Epithelial cell of proximal tubule (primary cell): ENCODE data around the gene TSEN34. TPM values are rescaled to one million over a fixed set of nuclear protein-coding genes. Genes with fewer than 3 reads are reported as not detected.
"Not testable (repeated sequence)": the region's sequence is repeated elsewhere in the genome, so short reads cannot be mapped to it uniquely, and the experiment has no call there.

Experiments used
- DNase-seq: peaks from one replicate; pipeline ENCODE4 v3.0.0-alpha.2; 2011; ENCODE audit warnings: low read depth
- H3K4me3 ChIP-seq: 2 replicates; pipeline ENCODE4 v1.5.1; 2011; ENCODE audit warnings: low read depth, mild to moderate bottlenecking, low read length
- total RNA-seq: library from RNA; depleted of rRNA; stranded (reverse); fragments of >200 nt; gene quantifications from 2 replicates; pipeline ENCODE4 v1.2.3, GENCODE V29; 2015
- TF ChIP-seq, protein P1 (sequence below): conservative IDR thresholded peaks from 2 replicates; pipeline ENCODE4 v1.5.1; 2012; ENCODE audit warnings: low read depth, mild to moderate bottlenecking, low read length

TSEN34 gene
- total RNA-seq, 1 donor from 2014 or later: 174 TPM

DNA sequence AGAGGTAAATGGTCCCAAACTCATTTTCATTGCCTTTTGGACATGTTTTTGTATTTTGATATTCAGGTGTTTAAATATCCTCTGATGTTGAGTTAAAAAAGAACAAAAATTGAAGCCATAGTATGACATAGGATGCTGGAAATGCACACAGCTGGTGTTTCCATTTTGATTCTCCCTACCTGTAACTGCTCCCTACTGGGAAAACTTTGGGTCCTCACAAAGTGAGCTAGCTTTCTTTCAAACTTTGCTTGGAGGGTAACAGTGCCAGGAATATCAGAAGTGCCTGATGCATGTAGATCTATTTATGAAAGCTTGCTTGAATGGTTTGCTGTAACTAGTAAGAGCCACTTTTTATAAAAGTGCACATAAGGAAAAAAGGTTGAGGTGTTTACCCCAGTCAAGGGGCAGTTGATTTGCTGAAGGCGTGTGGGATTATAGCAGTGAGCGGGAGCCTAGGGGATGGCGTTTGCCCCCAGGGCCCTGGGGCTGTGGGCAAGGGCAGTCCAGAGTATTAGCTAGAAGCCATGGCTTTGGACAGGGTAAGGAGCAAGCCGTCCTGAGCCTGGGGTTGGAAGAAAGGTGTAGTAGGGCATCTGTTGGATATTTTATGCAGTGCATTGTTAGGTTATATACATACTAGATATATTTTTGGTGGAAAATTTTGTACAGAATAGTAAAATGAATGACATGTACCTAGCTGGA is 13.8 kb downstream of the TSEN34 start:
- DNase-seq: no peak
- TF ChIP-seq, protein P1, sequence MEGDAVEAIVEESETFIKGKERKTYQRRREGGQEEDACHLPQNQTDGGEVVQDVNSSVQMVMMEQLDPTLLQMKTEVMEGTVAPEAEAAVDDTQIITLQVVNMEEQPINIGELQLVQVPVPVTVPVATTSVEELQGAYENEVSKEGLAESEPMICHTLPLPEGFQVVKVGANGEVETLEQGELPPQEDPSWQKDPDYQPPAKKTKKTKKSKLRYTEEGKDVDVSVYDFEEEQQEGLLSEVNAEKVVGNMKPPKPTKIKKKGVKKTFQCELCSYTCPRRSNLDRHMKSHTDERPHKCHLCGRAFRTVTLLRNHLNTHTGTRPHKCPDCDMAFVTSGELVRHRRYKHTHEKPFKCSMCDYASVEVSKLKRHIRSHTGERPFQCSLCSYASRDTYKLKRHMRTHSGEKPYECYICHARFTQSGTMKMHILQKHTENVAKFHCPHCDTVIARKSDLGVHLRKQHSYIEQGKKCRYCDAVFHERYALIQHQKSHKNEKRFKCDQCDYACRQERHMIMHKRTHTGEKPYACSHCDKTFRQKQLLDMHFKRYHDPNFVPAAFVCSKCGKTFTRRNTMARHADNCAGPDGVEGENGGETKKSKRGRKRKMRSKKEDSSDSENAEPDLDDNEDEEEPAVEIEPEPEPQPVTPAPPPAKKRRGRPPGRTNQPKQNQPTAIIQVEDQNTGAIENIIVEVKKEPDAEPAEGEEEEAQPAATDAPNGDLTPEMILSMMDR: no peak
- no peak overlapping the region for H3K4me3 ChIP-seq

DNA sequence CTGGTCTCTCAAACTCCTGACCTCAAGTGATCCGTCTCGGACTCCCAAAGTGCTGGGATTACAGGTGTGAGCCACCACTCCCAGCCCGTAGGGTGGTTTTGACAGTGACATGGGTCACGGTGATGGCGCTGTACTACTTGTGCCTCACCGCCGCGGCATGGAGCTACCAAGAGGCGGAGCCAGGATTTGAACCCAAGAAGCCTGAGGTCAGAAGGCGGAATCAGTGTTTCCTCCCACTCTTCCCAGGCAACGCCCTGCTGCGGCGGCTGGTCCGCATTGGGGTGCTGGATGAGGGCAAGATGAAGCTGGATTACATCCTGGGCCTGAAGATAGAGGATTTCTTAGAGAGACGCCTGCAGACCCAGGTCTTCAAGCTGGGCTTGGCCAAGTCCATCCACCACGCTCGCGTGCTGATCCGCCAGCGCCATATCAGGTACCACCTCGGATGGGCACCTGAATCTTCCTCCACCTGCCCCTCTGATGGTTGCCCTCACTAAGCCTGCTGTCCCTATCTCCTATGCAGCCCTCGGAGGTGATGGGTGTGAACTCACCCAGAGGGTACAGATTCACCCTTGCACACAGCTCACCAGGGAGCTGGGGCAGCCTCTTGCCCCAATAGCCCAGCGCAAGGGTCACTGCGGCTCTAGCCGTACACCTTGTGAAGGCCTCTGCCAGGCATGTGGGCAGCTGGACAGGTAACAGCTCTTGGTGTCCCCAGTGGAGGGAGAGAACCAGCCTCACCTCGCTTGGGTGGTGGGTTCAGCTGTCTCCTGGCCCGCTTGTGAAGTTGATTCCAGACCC is 15.1 kb downstream of the TSEN34 start:
- DNase-seq: no peak
- TF ChIP-seq, protein P1: no peak
- H3K4me3 ChIP-seq: no peak overlapping the region

DNA sequence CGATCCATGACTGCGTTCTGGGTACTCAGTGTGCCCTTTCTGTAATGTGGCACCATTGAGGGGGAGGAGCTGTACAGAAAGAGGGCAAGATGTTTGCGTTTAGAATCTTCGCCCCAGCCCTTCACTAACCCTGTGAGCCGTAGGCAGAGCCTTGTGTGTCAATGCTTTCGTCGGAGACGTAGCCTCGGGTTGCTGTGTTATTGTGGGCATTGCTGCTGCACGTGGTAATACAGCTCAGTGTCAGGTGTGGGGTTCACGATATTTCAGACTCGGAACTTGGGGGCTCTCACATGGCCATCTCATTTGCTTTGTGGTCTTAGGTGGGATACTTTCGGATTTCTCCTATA is 15.7 kb downstream of the TSEN34 start:
- no peak overlapping the region for H3K4me3 ChIP-seq
- DNase-seq: no peak
- TF ChIP-seq, protein P1: no peak

DNA sequence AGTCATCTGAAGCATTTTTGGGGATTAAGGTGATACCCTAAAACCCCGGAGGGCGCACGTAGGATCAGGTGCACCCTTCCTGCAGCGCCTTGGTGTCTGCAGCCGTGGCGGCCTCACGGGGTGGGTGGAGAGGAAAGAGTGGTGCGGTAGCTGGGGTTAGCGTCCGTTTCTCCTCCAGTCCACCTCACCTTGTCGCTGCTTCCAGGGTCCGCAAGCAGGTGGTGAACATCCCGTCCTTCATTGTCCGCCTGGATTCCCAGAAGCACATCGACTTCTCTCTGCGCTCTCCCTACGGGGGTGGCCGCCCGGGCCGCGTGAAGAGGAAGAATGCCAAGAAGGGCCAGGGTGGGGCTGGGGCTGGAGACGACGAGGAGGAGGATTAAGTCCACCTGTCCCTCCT is 16.1 kb downstream of the TSEN34 start:
- H3K4me3 ChIP-seq, DNase-seq: not testable (repeated sequence)

DNA sequence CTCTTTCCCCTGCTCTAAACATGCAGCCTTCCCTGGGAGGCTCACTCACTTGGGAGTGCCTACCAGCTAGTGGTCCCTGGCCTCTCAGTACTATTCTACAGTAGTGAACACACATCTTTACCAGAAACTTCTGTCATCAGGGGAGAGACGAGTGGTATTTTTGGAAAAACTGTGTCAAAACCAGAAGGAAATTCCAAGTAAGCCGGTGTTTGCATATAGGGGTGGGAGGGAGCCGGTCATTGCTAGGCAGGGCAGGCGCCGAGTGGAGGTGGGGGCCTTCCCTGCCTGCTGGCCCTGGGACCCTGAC is 16.5 kb downstream of the TSEN34 start:
- no peak overlapping the region for H3K4me3 ChIP-seq
- TF ChIP-seq, protein P1: no peak
- no peak for DNase-seq

DNA sequence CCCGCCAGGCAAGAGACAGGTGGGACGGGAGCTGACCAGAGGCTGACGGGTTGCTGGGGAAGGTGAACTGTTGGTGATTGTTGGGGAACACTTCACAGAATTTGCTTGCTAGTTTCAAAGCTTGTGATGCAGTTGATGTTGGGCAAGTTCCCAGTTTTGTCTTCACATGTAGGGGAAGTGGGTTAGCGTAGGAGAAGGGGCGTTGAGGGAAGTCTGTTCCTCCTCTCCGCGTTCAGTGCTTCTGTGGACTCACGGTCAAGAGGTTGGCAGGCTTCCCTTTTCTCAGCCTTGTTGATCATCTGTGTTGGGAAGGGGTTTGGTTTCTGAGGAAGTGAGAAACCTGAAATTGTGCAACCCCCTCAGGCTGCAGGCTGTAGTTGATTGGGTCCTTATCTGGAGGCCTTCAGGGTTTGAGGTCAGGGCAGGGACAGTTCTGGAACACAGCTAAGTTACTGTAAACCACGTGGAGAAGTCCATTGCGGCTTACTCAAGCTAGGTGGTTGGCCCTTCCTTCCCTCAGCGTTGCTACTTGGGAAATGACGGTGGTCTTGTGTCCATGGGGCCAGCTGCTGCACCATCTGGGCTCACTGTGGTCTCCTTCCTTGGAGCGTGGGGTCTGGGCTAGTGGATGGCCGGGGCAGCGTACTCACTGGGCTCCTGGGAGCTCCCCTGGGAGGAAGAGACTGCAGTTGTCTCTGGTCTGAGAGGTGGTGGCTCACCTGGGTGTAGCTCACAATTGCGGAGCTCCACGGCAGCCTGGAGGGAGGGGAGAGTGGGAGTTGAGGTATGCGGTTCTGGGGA is 17.1 kb downstream of the TSEN34 start:
- no peak for DNase-seq
- TF ChIP-seq, protein P1: no peak
- no peak overlapping the region for H3K4me3 ChIP-seq

DNA sequence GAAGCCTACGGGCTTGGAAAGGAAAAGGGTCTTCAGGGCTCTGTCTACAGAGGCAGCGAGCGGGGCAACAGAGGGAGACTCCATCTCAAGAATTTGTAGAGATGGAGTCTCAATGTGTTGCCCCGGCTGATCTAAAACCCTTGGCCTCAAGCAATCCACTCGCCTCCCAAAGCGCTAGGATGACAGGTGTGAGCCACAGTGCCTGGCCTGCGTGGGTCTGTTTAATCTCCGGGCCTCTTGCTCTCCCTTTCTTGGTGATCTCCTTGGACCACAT is 17.6 kb downstream of the TSEN34 start:
- no peak overlapping the region for H3K4me3 ChIP-seq
- TF ChIP-seq, protein P1: no peak
- DNase-seq: no peak
